ENCODE results near the gene COPE.

COPE gene

DNA sequence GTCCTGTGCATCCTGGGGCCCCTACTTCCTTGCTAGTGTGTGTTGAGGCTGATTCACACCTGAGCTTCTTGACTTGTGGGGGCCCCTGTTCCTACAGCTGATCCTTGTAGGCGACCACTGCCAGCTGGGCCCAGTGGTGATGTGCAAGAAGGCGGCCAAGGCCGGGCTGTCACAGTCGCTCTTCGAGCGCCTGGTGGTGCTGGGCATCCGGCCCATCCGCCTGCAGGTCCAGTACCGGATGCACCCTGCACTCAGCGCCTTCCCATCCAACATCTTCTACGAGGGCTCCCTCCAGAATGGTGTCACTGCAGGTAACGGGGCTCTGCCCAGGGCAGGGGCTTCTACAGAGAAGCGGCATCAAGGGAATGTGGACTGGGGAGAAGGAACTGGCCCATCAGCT lies 62.0 kb downstream of the COPE start:
- Histone ChIP-seq H3K4me1 (ENCODE audit: control insufficient read depth, insufficient read depth, low read length, unreplicated experiment) (no peaks in the 10 kb centered on the region), H3K79me2 (ENCODE audit: control insufficient read depth, insufficient read depth, low read length, unreplicated experiment) (peaks cover 6% of the 10 kb centered on the region), H3K4me3 (ENCODE audit: low read depth, low read length) (no peak overlapping the region), H2AFZ (ENCODE audit: low read length, unreplicated experiment) (no peak overlapping the region), H3K27ac (ENCODE audit: low read depth, low read length) (no peak overlapping the region), H3K36me3 (ENCODE audit: insufficient read depth, low read length) (0 out of 2 replicates have a peak, but pooled peaks cover 8% of the 10 kb centered on the region), H3K27me3 (ENCODE audit: insufficient read depth, low read length) (no peaks in the 10 kb centered on the region)

- Histone ChIP-seq H3K27me3 (ENCODE audit: insufficient read depth, low read length) (no peaks in the 10 kb centered on the region), H2AFZ (ENCODE audit: low read length, unreplicated experiment) (no peak overlapping the region), H3K4me1 (ENCODE audit: control insufficient read depth, insufficient read depth, low read length, unreplicated experiment) (no peaks in the 10 kb centered on the region), H3K36me3 (ENCODE audit: insufficient read depth, low read length) (0 out of 2 replicates have a peak, but pooled peaks cover 8% of the 10 kb centered on the region), H3K27ac (ENCODE audit: low read depth, low read length) (no peak overlapping the region), H3K4me3 (ENCODE audit: low read depth, low read length) (no peak overlapping the region), H3K79me2 (ENCODE audit: control insufficient read depth, insufficient read depth, low read length, unreplicated experiment) (peaks cover 6% of the 10 kb centered on the region)
These were observed 62.6 kb downstream of the COPE start for GRCh38 chr19:18856385-18857126.

DNA sequence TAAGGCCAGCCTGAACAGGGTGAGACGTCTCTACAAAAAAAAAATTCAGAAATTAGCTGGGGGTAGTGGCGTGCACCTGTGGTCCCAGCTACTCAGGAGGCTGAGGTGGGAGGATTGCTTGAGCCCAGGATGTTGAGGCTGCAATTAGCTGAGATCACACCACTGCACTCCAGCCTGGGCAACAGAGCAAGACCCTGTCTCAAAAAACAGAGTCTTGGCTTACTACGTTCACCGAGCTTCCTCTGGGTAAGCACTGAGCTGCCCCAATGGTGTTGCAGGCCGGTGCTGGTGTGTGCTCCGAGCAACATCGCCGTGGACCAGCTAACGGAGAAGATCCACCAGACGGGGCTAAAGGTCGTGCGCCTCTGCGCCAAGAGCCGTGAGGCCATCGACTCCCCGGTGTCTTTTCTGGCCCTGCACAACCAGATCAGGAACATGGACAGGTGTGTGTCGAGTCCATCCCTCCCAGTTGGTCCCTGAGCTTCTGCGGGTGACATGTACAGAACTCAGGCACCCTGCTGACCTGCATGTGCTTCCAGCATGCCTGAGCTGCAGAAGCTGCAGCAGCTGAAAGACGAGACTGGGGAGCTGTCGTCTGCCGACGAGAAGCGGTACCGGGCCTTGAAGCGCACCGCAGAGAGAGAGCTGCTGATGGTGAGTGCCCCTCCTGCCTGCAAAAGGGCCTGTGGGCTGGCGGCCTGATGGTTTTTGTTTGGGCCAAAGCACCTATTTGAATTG lies 63.4 kb downstream of the COPE start:
- peaks cover 12% of the 10 kb centered on the region; the same call in 1 of the 2 replicates for H3K36me3 ChIP-seq (ENCODE audit: insufficient read depth, low read length)
- no peaks in the 10 kb centered on the region for H3K4me1 ChIP-seq (ENCODE audit: control insufficient read depth, insufficient read depth, low read length, unreplicated experiment)
- no peak overlapping the region for H3K27ac ChIP-seq (ENCODE audit: low read depth, low read length)
- H2AFZ ChIP-seq (ENCODE audit: low read length, unreplicated experiment), result no peak overlapping the region
- peaks cover 13% of the 10 kb centered on the region for H3K79me2 ChIP-seq (ENCODE audit: control insufficient read depth, insufficient read depth, low read length, unreplicated experiment)
- H3K4me3 ChIP-seq (ENCODE audit: low read depth, low read length), result no peak overlapping the region
- no peaks in the 10 kb centered on the region for H3K27me3 ChIP-seq (ENCODE audit: insufficient read depth, low read length)

DNA sequence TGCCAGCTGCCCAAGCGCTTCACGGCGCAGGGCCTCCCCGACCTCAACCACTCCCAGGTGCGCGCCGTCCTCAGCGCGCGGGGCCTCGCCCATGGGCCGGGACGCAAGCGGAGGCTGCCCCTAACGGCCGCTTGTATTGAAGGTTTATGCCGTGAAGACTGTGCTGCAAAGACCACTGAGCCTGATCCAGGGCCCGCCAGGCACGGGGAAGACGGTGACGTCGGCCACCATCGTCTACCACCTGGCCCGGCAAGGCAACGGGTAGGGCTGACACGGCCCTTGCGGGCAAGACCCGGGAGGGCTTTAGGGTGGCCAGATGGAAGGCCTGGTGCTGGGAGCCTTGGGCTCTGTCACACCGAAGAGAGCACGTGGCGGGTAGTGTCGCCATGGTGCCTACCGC lies 64.2 kb downstream of the COPE start:
- Histone ChIP-seq H3K27me3 (ENCODE audit: insufficient read depth, low read length) (no peaks in the 10 kb centered on the region), H3K79me2 (ENCODE audit: control insufficient read depth, insufficient read depth, low read length, unreplicated experiment) (peaks cover 21% of the 10 kb centered on the region), H3K36me3 (ENCODE audit: insufficient read depth, low read length) (peaks cover 16% of the 10 kb centered on the region; the same call in 1 of the 2 replicates), H2AFZ (ENCODE audit: low read length, unreplicated experiment) (no peak overlapping the region), H3K4me3 (ENCODE audit: low read depth, low read length) (no peak overlapping the region), H3K4me1 (ENCODE audit: control insufficient read depth, insufficient read depth, low read length, unreplicated experiment) (peaks cover 4% of the 10 kb centered on the region), H3K27ac (ENCODE audit: low read depth, low read length) (no peak overlapping the region)

GRCh38 chr19:18853755-18854427 lies 65.3 kb downstream of the COPE start:
- Histone ChIP-seq H3K27ac (ENCODE audit: low read depth, low read length) (no peak overlapping the region), H3K4me1 (ENCODE audit: control insufficient read depth, insufficient read depth, low read length, unreplicated experiment) (peaks cover 15% of the 10 kb centered on the region), H3K4me3 (ENCODE audit: low read depth, low read length) (no peak overlapping the region), H3K36me3 (ENCODE audit: insufficient read depth, low read length) (peaks cover 16% of the 10 kb centered on the region; the same call in 1 of the 2 replicates), H3K79me2 (ENCODE audit: control insufficient read depth, insufficient read depth, low read length, unreplicated experiment) (peaks cover 26% of the 10 kb centered on the region), H2AFZ (ENCODE audit: low read length, unreplicated experiment) (no peak overlapping the region), H3K27me3 (ENCODE audit: insufficient read depth, low read length) (no peaks in the 10 kb centered on the region)

- peaks cover 26% of the 10 kb centered on the region for H3K4me1 ChIP-seq (ENCODE audit: control insufficient read depth, insufficient read depth, low read length, unreplicated experiment)
- no peak overlapping the region for H3K4me3 ChIP-seq (ENCODE audit: low read depth, low read length)
- H2AFZ ChIP-seq (ENCODE audit: low read length, unreplicated experiment), result no peak overlapping the region
- H3K27ac ChIP-seq (ENCODE audit: low read depth, low read length), result no peak overlapping the region
- peaks cover 30% of the 10 kb centered on the region for H3K79me2 ChIP-seq (ENCODE audit: control insufficient read depth, insufficient read depth, low read length, unreplicated experiment)
- peaks cover 16% of the 10 kb centered on the region; the same call in 1 of the 2 replicates for H3K36me3 ChIP-seq (ENCODE audit: insufficient read depth, low read length)
- no peaks in the 10 kb centered on the region for H3K27me3 ChIP-seq (ENCODE audit: insufficient read depth, low read length)
These were observed 66.5 kb downstream of the COPE start for GRCh38 chr19:18852648-18853047.

DNA sequence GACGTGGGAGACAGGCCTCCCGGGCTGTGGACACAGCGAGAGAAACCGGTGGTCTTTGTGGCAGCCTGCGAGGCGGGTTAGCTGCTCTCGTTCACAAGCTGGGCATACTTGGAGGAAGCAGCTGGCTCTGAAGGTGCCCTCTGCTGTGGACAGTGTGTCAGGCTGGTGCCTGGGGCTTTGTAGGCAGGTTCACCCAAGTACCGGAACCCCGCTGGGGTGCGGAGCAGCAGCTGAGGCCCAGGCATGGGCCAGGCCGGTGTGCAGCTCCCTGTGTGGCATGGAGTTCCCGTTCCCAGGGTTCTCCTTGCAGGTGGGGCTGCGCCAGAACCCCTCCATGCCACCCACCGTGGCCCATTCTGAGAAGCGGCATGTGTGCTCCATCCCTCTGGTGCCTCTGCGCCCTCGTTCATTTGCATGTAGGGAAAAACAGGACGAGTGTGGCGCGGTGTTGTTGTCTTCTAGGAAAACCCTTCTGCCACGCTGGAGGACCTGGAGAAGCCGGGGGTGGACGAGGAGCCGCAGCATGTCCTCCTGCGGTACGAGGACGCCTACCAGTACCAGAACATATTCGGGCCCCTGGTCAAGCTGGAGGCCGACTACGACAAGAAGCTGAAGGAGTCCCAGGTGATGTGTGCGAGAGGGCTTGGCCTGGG lies 67.4 kb downstream of the COPE start:
- Histone ChIP-seq H3K79me2 (ENCODE audit: control insufficient read depth, insufficient read depth, low read length, unreplicated experiment) (peaks cover 38% of the 10 kb centered on the region), H2AFZ (ENCODE audit: low read length, unreplicated experiment) (no peak overlapping the region), H3K27me3 (ENCODE audit: insufficient read depth, low read length) (no peaks in the 10 kb centered on the region), H3K4me1 (ENCODE audit: control insufficient read depth, insufficient read depth, low read length, unreplicated experiment) (peaks cover 31% of the 10 kb centered on the region), H3K4me3 (ENCODE audit: low read depth, low read length) (no peak overlapping the region), H3K27ac (ENCODE audit: low read depth, low read length) (no peak overlapping the region), H3K36me3 (ENCODE audit: insufficient read depth, low read length) (peaks cover 16% of the 10 kb centered on the region; the same call in 1 of the 2 replicates)

DNA sequence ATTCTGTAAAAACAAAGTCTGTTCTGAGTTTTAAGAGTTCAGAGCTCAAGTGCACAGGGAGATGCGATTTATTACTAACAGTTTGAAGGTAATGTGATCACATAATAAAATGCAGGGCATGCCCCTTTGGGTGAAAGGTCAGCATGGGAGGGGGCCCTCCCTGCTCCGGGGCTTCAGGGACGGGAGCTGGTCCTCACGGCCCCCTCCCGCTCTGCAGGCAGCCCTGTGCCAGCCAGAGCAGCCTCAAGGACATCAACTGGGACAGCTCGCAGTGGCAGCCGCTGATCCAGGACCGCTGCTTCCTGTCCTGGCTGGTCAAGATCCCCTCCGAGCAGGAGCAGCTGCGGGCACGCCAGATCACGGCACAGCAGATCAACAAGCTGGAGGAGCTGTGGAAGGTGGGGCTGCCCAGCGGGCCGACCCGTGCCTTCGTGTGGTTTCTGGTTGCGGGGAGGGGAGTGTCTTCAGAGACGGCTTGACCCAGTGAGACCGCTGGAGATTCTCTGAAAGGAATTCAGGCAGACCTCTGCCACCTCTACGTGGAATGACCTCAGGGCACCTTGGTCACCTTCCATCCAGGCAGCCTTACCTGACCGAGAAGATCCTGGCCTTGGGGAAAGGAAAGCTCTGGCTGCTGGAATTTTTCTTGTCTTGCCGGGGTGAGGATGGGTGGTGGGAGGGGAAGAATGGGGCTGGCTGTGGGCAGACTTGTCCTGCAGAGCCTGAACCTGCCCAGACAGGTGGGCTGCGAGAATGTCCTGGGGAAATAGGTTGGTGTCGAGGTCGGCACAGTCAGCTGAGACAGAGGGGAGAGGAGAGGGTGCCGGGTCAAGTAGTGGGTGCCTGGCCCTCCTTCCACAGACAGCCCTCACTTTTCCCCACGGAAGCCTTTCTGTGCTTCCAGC lies 68.5 kb downstream of the COPE start:
- Histone ChIP-seq H3K27me3 (ENCODE audit: insufficient read depth, low read length) (no peaks in the 10 kb centered on the region), H3K36me3 (ENCODE audit: insufficient read depth, low read length) (peaks cover 16% of the 10 kb centered on the region; the same call in 1 of the 2 replicates), H3K27ac (ENCODE audit: low read depth, low read length) (peak overlapping the region; percentile 84; the same call in 1 of the 2 replicates), H3K4me1 (ENCODE audit: control insufficient read depth, insufficient read depth, low read length, unreplicated experiment) (peaks cover 31% of the 10 kb centered on the region), H3K4me3 (ENCODE audit: low read depth, low read length) (no peak overlapping the region), H2AFZ (ENCODE audit: low read length, unreplicated experiment) (no peak overlapping the region), H3K79me2 (ENCODE audit: control insufficient read depth, insufficient read depth, low read length, unreplicated experiment) (peaks cover 48% of the 10 kb centered on the region)

GRCh38 chr19:18849838-18850400 lies 69.3 kb downstream of the COPE start:
- Histone ChIP-seq H3K27me3 (ENCODE audit: insufficient read depth, low read length) (no peaks in the 10 kb centered on the region), H3K36me3 (ENCODE audit: insufficient read depth, low read length) (peaks cover 16% of the 10 kb centered on the region; the same call in 1 of the 2 replicates), H3K79me2 (ENCODE audit: control insufficient read depth, insufficient read depth, low read length, unreplicated experiment) (peaks cover 56% of the 10 kb centered on the region), H2AFZ (ENCODE audit: low read length, unreplicated experiment) (no peak overlapping the region), H3K27ac (ENCODE audit: low read depth, low read length) (peak overlapping the region; percentile 84), H3K4me3 (ENCODE audit: low read depth, low read length) (no peak overlapping the region; the same call in 1 of the 2 replicates), H3K4me1 (ENCODE audit: control insufficient read depth, insufficient read depth, low read length, unreplicated experiment) (peaks cover 31% of the 10 kb centered on the region)

Measured in ACC112 (cell line).